NT2/D1 (cell line): ENCODE measurements around the gene ASCL2.
A peak's percentile ranks its signal among the peaks of the same experiment; 100 is the strongest.

Source experiments
- DNase-seq: peaks from one replicate; pipeline ENCODE4 v3.0.0-alpha.2; 2011; ENCODE audit warnings: low read depth, low spot score
- H3K27me3 ChIP-seq: 2 replicates; pipeline ENCODE4 v1.6.0; 2011; ENCODE audit warnings: mild to moderate bottlenecking; ENCODE audit not compliant: insufficient read length, insufficient read depth
- H3K36me3 ChIP-seq: 2 replicates; pipeline ENCODE4 v1.6.1; 2011; ENCODE audit warnings: mild to moderate bottlenecking, low read length, mixed read lengths; ENCODE audit not compliant: insufficient read depth, insufficient read length
- H3K4me1 ChIP-seq: 2 replicates; pipeline ENCODE4 v1.5.1; 2011; ENCODE audit not compliant: insufficient read depth, insufficient read length
- H3K4me3 ChIP-seq: 2 replicates; pipeline ENCODE4 v1.5.1; 2011; ENCODE audit warnings: low read depth; ENCODE audit not compliant: insufficient read length
- H3K9ac ChIP-seq: 2 replicates; pipeline ENCODE4 v1.6.0; 2011; ENCODE audit warnings: low read depth; ENCODE audit not compliant: insufficient read length
- H3K9me3 ChIP-seq: 2 replicates; pipeline ENCODE4 v1.5.1; 2011; ENCODE audit warnings: mild to moderate bottlenecking, low read length; ENCODE audit not compliant: insufficient read depth
- SUZ12 ChIP-seq: IDR thresholded peaks from 2 replicates; pipeline ENCODE4 v1.6.1; 2011; ENCODE audit not compliant: insufficient read length, insufficient read depth; ENCODE audit errors: extremely low read depth
- YY1 ChIP-seq: IDR thresholded peaks from 2 replicates; pipeline ENCODE4 v1.6.1; 2011; ENCODE audit not compliant: insufficient read length, insufficient read depth
- ZNF274 ChIP-seq: IDR thresholded peaks from 2 replicates; pipeline ENCODE4 v1.6.1; 2011; ENCODE audit warnings: mild to moderate bottlenecking, low read depth, low read length

The ASCL2 gene

DNA sequence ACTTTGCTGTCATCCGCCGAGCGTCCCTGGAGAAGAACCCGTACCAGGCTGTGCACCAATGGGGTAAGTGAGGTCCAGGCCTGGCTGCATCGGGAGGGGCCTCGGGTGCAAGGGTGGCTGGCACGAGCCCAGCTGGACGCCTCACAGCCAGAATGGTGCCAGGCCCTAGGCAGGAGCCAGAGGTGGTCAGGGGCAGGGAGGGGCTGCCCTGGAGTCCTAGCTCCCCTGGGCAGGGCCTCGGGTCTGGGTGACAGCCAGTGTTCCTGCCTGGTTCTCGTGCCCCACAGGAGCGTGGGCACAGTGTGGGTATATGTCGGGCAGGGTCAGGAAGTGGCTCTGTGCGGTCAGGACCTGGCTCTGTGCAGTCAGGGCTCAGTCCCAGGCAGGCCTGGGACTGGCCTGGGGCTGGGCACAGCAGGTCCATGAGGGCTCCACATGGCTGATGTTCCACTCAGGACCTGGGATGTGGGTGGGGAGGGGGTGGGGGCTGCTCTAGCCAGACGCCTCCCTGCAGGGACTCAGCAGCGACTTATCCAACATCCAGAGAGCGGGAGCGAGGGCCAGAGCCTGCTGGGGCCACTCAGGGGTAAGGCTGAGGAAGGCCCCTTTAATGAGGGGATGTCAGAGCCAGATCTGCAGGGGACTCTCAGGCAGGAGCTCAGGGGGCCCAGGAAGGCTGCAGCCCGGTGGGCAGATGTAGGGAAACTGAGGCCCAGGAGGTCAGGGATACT, 32.7 kb upstream of the ASCL2 start:
- no peaks in the 10 kb centered on the region for H3K27me3 ChIP-seq
- H3K9me3 ChIP-seq, result no peaks in the 10 kb centered on the region
- peaks cover 18% of the 10 kb centered on the region for H3K4me1 ChIP-seq
- H3K4me3 ChIP-seq, result no peak overlapping the region
- H3K9ac ChIP-seq, result peak overlapping the region; percentile 50
- DNase-seq, result no peak
- TF ChIP-seq YY1 (no peak), ZNF274 (no peak), SUZ12 (no peak)
- H3K36me3 ChIP-seq, result no peaks in the 10 kb centered on the region

GRCh38 chr11:2302306-2302895, 32.0 kb upstream of the ASCL2 start:
- Histone ChIP-seq H3K27me3 (no peaks in the 10 kb centered on the region), H3K36me3 (no peaks in the 10 kb centered on the region), H3K9ac (peak overlapping the region; percentile 17), H3K9me3 (no peaks in the 10 kb centered on the region), H3K4me1 (peaks cover 18% of the 10 kb centered on the region), H3K4me3 (no peak overlapping the region)
- DNase-seq, result no peak
- TF ChIP-seq SUZ12, result no peak
- TF ChIP-seq YY1, result no peak
- no peak for TF ChIP-seq ZNF274

GRCh38 chr11:2301631-2302305, 31.4 kb upstream of the ASCL2 start, which contains the start of the genes C11orf21 and TSPAN32:
Gene C11orf21 (minus strand): TSS chr11:2301918. CDS start chr11:2301808, 110 bp downstream.
Gene TSPAN32 (plus strand): TSS chr11:2302013. CDS start chr11:2302150, 137 bp downstream.
- no peak within 1 kb of the TSS for H3K4me3 ChIP-seq
- peaks cover 18% of the 10 kb centered on the region for H3K4me1 ChIP-seq
- no peak for TF ChIP-seq YY1
- no peak for TF ChIP-seq ZNF274
- TF ChIP-seq SUZ12, result no peak
- DNase-seq, result no peak
- no peaks in the 10 kb centered on the region for H3K9me3 ChIP-seq
- no peaks in the 10 kb centered on the region for H3K27me3 ChIP-seq
- H3K9ac ChIP-seq, result peak within 1 kb of the TSS; percentile 17
- no peaks in the 10 kb centered on the region for H3K36me3 ChIP-seq

GRCh38 chr11:2300936-2301630, 30.7 kb upstream of the ASCL2 start:
- Histone ChIP-seq H3K4me3 (no peak overlapping the region), H3K9me3 (no peaks in the 10 kb centered on the region), H3K27me3 (no peaks in the 10 kb centered on the region), H3K9ac (no peak overlapping the region), H3K4me1 (peaks cover 18% of the 10 kb centered on the region), H3K36me3 (no peaks in the 10 kb centered on the region)
- no peak for DNase-seq
- TF ChIP-seq SUZ12 (no peak), YY1 (no peak), ZNF274 (no peak)

DNA sequence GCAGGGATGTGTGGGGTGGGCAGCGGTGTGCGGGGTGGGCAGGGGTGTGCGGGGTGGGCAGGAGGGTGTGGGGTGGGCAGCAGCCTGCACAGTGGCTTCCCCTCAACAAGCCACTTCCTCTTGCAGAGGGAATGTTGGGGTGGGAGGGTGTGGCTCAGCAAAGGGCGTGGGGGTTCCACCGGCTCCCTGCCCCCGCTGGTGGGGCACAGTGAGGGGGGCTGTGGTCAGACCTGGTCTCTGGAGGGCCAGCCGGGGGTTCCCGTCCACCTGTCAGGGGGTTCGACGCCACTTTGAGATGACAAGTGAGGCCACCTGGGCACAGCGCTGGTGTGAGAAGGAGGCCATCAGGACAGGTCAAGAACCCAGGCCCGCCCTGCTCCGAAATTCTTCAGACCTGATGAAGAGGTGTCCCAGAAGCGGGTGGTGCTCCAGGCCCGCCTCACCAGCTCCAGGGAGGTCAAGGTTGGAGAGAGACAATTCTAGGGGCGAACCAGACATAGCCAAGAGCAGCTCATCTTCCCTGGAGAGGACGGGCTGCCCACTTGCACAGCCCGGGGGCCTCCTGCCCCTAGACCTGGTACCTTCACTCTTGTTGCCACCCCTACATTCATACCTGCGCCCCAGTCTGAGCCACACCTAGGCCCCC, 30.0 kb upstream of the ASCL2 start:
- TF ChIP-seq ZNF274 (no peak), SUZ12 (no peak), YY1 (no peak)
- Histone ChIP-seq H3K4me3 (no peak overlapping the region), H3K36me3 (no peaks in the 10 kb centered on the region), H3K9ac (no peak overlapping the region), H3K27me3 (no peaks in the 10 kb centered on the region), H3K9me3 (no peaks in the 10 kb centered on the region), H3K4me1 (peaks cover 16% of the 10 kb centered on the region)
- no peak for DNase-seq

- Histone ChIP-seq H3K9me3 (no peaks in the 10 kb centered on the region), H3K36me3 (no peaks in the 10 kb centered on the region), H3K9ac (no peak overlapping the region), H3K4me3 (no peak overlapping the region), H3K4me1 (peaks cover 16% of the 10 kb centered on the region), H3K27me3 (no peaks in the 10 kb centered on the region)
- no peak for DNase-seq
- no peak for TF ChIP-seq SUZ12
- no peak for TF ChIP-seq YY1
- no peak for TF ChIP-seq ZNF274
These were observed 29.4 kb upstream of the ASCL2 start for GRCh38 chr11:2299773-2300172.
